GM23248 (cell line): ENCODE data around the gene UHMK1. TPM values are rescaled to one million over a fixed set of nuclear protein-coding genes. Genes with fewer than 3 reads are reported as not detected.

Experiments used
- DNase-seq: peaks from one replicate; pipeline ENCODE4 v3.0.0-alpha.2; 2015
- H2AFZ ChIP-seq: fragments of 200-600 bp; sonication (generic); 2 replicates; pipeline ENCODE4 v1.6.1; 2016; ENCODE audit warnings: antibody characterized with exemption
- H3F3A ChIP-seq: fragments of 200-600 bp; sonication (generic); 2 replicates; pipeline ENCODE4 v1.6.1; 2016; ENCODE audit warnings: mild to moderate bottlenecking, antibody characterized with exemption, mixed run types; ENCODE audit not compliant: insufficient read depth
- H3K27ac ChIP-seq: fragments of 200-600 bp; sonication (generic); 2 replicates; pipeline ENCODE4 v1.5.1; 2016; ENCODE audit warnings: mild to moderate bottlenecking
- H3K27me3 ChIP-seq: fragments of 200-600 bp; sonication (generic); replicated peaks from 2 replicates; pipeline ENCODE4 v1.6.1; 2016; ENCODE audit warnings: mild to moderate bottlenecking; ENCODE audit not compliant: insufficient read depth
- H3K36me3 ChIP-seq: fragments of 200-600 bp; sonication (generic); 2 replicates; pipeline ENCODE4 v1.6.1; 2016; ENCODE audit warnings: low read depth, mild to moderate bottlenecking
- H3K4me1 ChIP-seq: fragments of 200-600 bp; sonication (generic); 2 replicates; pipeline ENCODE4 v1.6.1; 2016; ENCODE audit warnings: mild to moderate bottlenecking; ENCODE audit not compliant: insufficient read depth
- H3K4me2 ChIP-seq: fragments of 200-600 bp; sonication (generic); one replicate; pipeline ENCODE4 v1.6.1; 2016; ENCODE audit warnings: mild to moderate bottlenecking; ENCODE audit not compliant: unreplicated experiment
- H3K4me3 ChIP-seq: fragments of 200-600 bp; sonication (generic); 2 replicates; pipeline ENCODE4 v1.5.1; 2016; ENCODE audit warnings: mild to moderate bottlenecking
- H3K79me2 ChIP-seq: fragments of 200-600 bp; sonication (generic); 2 replicates; pipeline ENCODE4 v1.6.1; 2016; ENCODE audit warnings: mild to moderate bottlenecking; ENCODE audit not compliant: insufficient read depth
- H3K9ac ChIP-seq: fragments of 200-600 bp; sonication (generic); 2 replicates; pipeline ENCODE4 v1.6.1; 2016; ENCODE audit warnings: mild to moderate bottlenecking
- H3K9me2 ChIP-seq: fragments of 200-600 bp; sonication (generic); 2 replicates; pipeline ENCODE4 v1.6.1; 2016; ENCODE audit warnings: mixed run types, mild to moderate bottlenecking, moderate library complexity; ENCODE audit not compliant: insufficient read depth
- H3K9me3 ChIP-seq: fragments of 200-600 bp; sonication (generic); one replicate; pipeline ENCODE4 v1.6.1; 2017; ENCODE audit warnings: low read depth
- H4K20me1 ChIP-seq: fragments of 200-600 bp; sonication (generic); 2 replicates; pipeline ENCODE4 v1.6.0; 2016; ENCODE audit not compliant: insufficient read depth
- EZH2 ChIP-seq: fragments of 200-600 bp; sonication (generic); IDR thresholded peaks from 2 replicates; pipeline ENCODE4 v1.6.1; 2018; ENCODE audit warnings: antibody characterized with exemption, mild to moderate bottlenecking; ENCODE audit not compliant: insufficient read depth, poor library complexity, severe bottlenecking
- EZH2phosphoT487 ChIP-seq: fragments of 200-600 bp; sonication (generic); IDR thresholded peaks from 2 replicates; pipeline ENCODE4 v1.6.1; 2018; ENCODE audit warnings: antibody characterized with exemption, moderate library complexity, mild to moderate bottlenecking, low read depth; ENCODE audit not compliant: insufficient read depth
- WGBS, 2 experiments: methylation state at CpG; one replicate each; pipeline ENCODE4 v1.1.6; 2015 to 2017; ENCODE audit warnings: low lambda C conversion rate in 2 of 2, low coverage in 1 of 2; ENCODE audit errors: missing lambda C conversion rate in 2 of 2; 5-methylcytosine and 5-hydroxymethylcytosine counted together
- in situ Hi-C: fragments of 300-500 bp; cut with MboI; formaldehyde crosslinking; loops from 2 replicates; pipeline ENCODE4 v1.15.0; 2020
- polyA plus RNA-seq: library from polyadenylated mRNA; unstranded; fragments of >200 nt; fragmentation: Nextera tagmentation; extraction: Ambion mirVana; gene quantifications from 2 replicates; pipeline ENCODE4 v1.2.1, GENCODE V29; 2016
- total RNA-seq: library from RNA; depleted of rRNA; stranded (reverse); fragments of >200 nt; shearing (Covaris generic); gene quantifications from 2 replicates; pipeline ENCODE4 v1.2.3, GENCODE V29; 2014

The UHMK1 gene
- total and polyA plus RNA-seq, 2 experiments from 2014 or later = 20.1 to 60.6 TPM

DNA sequence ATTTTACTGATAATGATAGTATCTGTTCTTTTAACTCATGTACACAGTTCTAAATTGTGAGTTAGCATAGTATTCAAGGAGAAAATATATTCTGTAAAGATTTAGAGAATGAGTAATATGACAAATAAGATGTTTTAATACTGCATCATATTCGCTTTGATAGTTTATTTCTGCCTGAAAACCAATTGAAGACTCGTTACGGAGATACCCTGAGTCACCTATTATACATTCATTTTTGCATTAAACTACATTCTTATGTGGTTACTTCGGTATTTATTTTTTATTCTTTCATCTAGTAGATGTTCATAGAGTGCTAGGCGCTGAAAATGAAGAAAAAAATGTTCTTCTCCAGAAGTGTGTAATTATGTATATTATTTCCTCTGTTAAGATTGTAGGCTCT, 5.3 kb downstream of the UHMK1 start:
- TF ChIP-seq EZH2phosphoT487 = no peak
- no peak for TF ChIP-seq EZH2
- Histone ChIP-seq H3K9me2 (no peaks in the 10 kb centered on the region), H3F3A (peaks cover 27% of the 10 kb centered on the region), H3K9ac (0 out of 2 replicates have a peak overlapping the region, but pooled peaks have one; percentile 3), H3K4me2 (peak overlapping the region; percentile 40), H3K27me3 (no peaks in the 10 kb centered on the region), H3K79me2 (peaks cover 89% of the 10 kb centered on the region), H3K4me1 (peaks cover 29% of the 10 kb centered on the region), H3K27ac (peak overlapping the region; percentile 56), H3K36me3 (peaks cover 39% of the 10 kb centered on the region), H4K20me1 (peaks cover 2% of the 10 kb centered on the region; the same call in 1 of the 2 replicates), H3K9me3 (no peaks in the 10 kb centered on the region), H2AFZ (no peak overlapping the region), H3K4me3 (peak overlapping the region; percentile 19; the same call in 1 of the 2 replicates)
- in situ Hi-C loops = no loop called here
- peak; percentile 80 for DNase-seq
- 6 to 8% methylated on average over 5 of the region's 5 CpGs for WGBS, 2 experiments

DNA sequence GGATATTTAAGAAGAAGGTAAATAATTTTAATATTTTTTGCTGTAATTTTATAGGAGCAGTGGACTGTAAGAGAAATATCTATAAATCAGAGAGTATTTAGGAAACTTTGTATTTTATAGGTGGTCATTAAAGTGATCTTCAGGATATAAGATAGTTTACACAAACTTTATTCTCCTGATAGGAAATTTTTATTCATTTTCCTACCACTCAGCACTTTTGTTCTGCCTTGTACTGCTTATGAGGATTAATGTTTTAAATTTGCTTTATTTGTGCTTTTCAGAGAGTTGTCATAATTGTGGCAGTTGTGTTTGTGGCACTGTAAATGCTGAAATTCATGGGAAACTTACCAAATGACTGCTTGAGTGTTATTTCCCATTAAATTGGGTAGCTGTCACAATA, 29.7 kb downstream of the UHMK1 start:
- Histone ChIP-seq H3K4me2 (no peak overlapping the region), H3K9me2 (no peaks in the 10 kb centered on the region), H3K27ac (no peak overlapping the region), H3K9ac (no peak overlapping the region), H3K9me3 (no peaks in the 10 kb centered on the region), H3K4me3 (no peak overlapping the region), H3K27me3 (no peaks in the 10 kb centered on the region), H4K20me1 (no peaks in the 10 kb centered on the region), H2AFZ (no peak overlapping the region), H3K4me1 (no peaks in the 10 kb centered on the region), H3K36me3 (peaks cover 31% of the 10 kb centered on the region), H3F3A (no peaks in the 10 kb centered on the region), H3K79me2 (peaks cover 54% of the 10 kb centered on the region)
- in situ Hi-C loops = no loop called here
- DNase-seq = no peak
- TF ChIP-seq EZH2phosphoT487 = no peak
- TF ChIP-seq EZH2 = no peak

DNA sequence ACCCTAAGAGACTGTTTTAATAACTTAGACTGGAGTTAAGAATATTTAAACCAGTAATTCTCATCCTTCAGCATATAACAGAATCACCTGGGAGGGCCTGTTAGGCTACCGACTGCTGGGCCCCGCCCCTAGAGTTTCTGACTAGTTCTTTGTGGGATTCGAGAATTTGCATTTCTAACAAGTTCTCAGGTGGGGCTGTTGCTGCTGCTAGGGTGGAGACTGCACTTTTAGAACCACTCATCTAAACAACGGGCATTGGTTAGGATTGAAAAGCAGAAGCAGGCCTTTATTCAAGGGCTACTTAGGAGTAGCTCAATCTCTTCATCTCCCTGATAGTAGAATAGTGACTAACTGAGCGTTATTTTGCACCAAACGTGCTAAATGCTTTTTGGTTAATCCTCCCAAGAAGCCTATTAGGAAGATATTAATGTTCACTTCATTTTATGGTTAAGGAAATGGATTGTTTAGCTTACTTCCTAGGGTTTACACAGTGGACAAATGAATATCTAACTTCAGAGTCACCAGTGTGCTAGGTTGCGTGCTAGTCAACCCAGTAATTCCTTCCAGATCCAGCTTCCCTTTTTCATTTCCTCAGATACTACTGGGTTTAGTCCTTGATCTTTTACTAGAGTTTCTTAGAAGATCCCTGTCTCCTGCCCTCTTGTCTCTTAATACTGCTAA, 32.8 kb downstream of the UHMK1 start:
- Histone ChIP-seq H3K4me2 (no peak overlapping the region), H3K4me3 (no peak overlapping the region), H3K79me2 (peaks cover 26% of the 10 kb centered on the region), H3K36me3 (no peaks in the 10 kb centered on the region; the same call in 1 of the 2 replicates), H3K9ac (no peak overlapping the region), H3F3A (peaks cover 9% of the 10 kb centered on the region), H3K4me1 (0 out of 2 replicates have a peak, but pooled peaks cover 3% of the 10 kb centered on the region), H2AFZ (no peak overlapping the region), H3K9me3 (no peaks in the 10 kb centered on the region), H3K9me2 (no peaks in the 10 kb centered on the region), H3K27ac (no peak overlapping the region), H4K20me1 (no peaks in the 10 kb centered on the region), H3K27me3 (no peaks in the 10 kb centered on the region)
- DNase-seq = no peak
- WGBS, 2 experiments = 85 to 88% methylated on average over 7 of the region's 7 CpGs
- in situ Hi-C loops = no loop called here
- TF ChIP-seq EZH2phosphoT487 = no peak
- no peak for TF ChIP-seq EZH2

DNA sequence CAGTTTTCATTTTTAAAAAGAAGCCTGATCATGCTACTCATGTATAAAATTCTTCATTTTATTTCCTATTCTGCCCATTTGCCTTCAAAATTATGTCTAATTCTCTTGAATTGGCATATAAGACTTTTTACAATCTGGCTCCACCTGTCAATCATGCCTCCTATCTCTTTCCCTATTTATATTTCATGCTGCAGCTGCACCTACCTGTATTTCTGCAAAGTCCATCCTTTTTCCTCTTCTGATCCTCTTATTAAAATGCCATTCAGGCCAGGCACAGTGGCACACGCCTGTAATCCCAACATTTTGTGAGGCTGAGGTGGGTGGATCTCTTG, 33.3 kb downstream of the UHMK1 start:
- H3K4me3 ChIP-seq = no peak overlapping the region
- H3K9me3 ChIP-seq = no peaks in the 10 kb centered on the region
- H3F3A ChIP-seq = peaks cover 14% of the 10 kb centered on the region
- H2AFZ ChIP-seq = no peak overlapping the region
- 94 to 100% methylated on average over 1 of the region's 1 CpG for WGBS, 2 experiments
- 0 out of 2 replicates have a peak, but pooled peaks cover 8% of the 10 kb centered on the region for H3K4me1 ChIP-seq
- H4K20me1 ChIP-seq = no peaks in the 10 kb centered on the region
- in situ Hi-C loops = no loop called here
- H3K4me2 ChIP-seq = no peak overlapping the region
- no peak for TF ChIP-seq EZH2phosphoT487
- H3K27me3 ChIP-seq = no peaks in the 10 kb centered on the region
- no peaks in the 10 kb centered on the region; the same call in 1 of the 2 replicates for H3K36me3 ChIP-seq
- no peak for DNase-seq
- peaks cover 21% of the 10 kb centered on the region for H3K79me2 ChIP-seq
- H3K27ac ChIP-seq = no peak overlapping the region
- no peak overlapping the region for H3K9ac ChIP-seq
- H3K9me2 ChIP-seq = no peaks in the 10 kb centered on the region

DNA sequence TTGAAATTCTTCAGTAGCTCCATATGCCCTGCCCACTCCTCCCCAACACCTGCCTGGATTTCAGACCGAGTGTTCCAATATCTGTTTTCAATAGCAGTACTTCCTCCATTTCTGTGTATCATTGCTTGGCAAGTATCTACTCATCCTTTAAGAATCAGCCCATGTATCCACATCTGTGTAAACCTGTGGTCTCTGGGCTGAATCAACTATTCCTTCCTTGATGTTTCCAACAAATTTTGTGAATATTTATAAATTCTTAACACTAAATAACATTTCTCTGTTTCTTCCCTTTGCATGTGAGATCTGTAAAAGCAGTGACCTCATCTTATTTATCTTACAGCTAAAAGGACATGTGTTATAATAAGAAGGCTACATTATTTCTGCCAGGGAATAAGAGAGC, 37.9 kb downstream of the UHMK1 start:
- in situ Hi-C loops = no loop called here
- H3K9ac ChIP-seq = no peak overlapping the region
- TF ChIP-seq EZH2phosphoT487 (no peak), EZH2 (no peak)
- H3K4me1 ChIP-seq = peaks cover 48% of the 10 kb centered on the region
- H3K36me3 ChIP-seq = no peaks in the 10 kb centered on the region
- H3F3A ChIP-seq = peaks cover 53% of the 10 kb centered on the region
- no peak overlapping the region for H3K4me2 ChIP-seq
- peak; percentile 19 for DNase-seq
- H2AFZ ChIP-seq = no peak overlapping the region
- H3K27me3 ChIP-seq = no peaks in the 10 kb centered on the region
- H3K9me3 ChIP-seq = no peaks in the 10 kb centered on the region
- H4K20me1 ChIP-seq = no peaks in the 10 kb centered on the region
- WGBS, 2 experiments = 89 to 100% methylated on average over 1 of the region's 1 CpG
- H3K9me2 ChIP-seq = no peaks in the 10 kb centered on the region
- H3K27ac ChIP-seq = peak overlapping the region; percentile 92; the same call in 1 of the 2 replicates
- H3K4me3 ChIP-seq = no peak overlapping the region
- H3K79me2 ChIP-seq = no peaks in the 10 kb centered on the region; the same call in 1 of the 2 replicates
